Neural crest cell (in vitro differentiated cells): Measurements from ENCODE around the gene NR4A3. TPM values are rescaled to one million over a fixed set of nuclear protein-coding genes. Genes with fewer than 3 reads are reported as not detected.

Source experiments
- DNase-seq: peaks from one replicate; pipeline ENCODE4 v3.0.0; 2021; ENCODE audit warnings: low read depth, mixed read lengths, low spot score
- H3K27ac Mint-ChIP-seq: one replicate; pipeline ENCODE4 v1.8.0; 2021; ENCODE audit warnings: mild to moderate bottlenecking, mixed read lengths; ENCODE audit not compliant: unreplicated experiment
- H3K27me3 Mint-ChIP-seq: 2 replicates; pipeline ENCODE4 v1.8.0; 2021; ENCODE audit warnings: low read depth, mild to moderate bottlenecking, mixed read lengths
- H3K36me3 Mint-ChIP-seq: 2 replicates; pipeline ENCODE4 v1.8.0; 2021; ENCODE audit warnings: low read depth, mild to moderate bottlenecking, mixed read lengths
- H3K4me1 Mint-ChIP-seq: 2 replicates; pipeline ENCODE4 v1.8.0; 2021; ENCODE audit warnings: mixed read lengths
- H3K4me3 Mint-ChIP-seq: one replicate; pipeline ENCODE4 v1.8.0; 2021; ENCODE audit warnings: mild to moderate bottlenecking, mixed read lengths
- H3K9me3 Mint-ChIP-seq: 2 replicates; pipeline ENCODE4 v1.8.0; 2021; ENCODE audit warnings: mixed read lengths
- total RNA-seq: library from RNA; stranded (reverse); gene quantifications from 2 replicates; pipeline ENCODE4 v1.2.1, GENCODE V29; 2021
- TF ChIP-seq, protein P1 (sequence below): fragments of 200-600 bp; sonication (generic); conservative IDR thresholded peaks from 2 replicates; pipeline ENCODE4 v1.5.0; 2021; ENCODE audit warnings: antibody characterized with exemption, mild to moderate bottlenecking

NR4A3 gene
- total RNA-seq, 1 donor from 2014 or later, result 0.93 TPM

GRCh38 chr9:99824378-99825171 lies 2.9 kb downstream of the NR4A3 start:
- TF ChIP-seq, protein P1, sequence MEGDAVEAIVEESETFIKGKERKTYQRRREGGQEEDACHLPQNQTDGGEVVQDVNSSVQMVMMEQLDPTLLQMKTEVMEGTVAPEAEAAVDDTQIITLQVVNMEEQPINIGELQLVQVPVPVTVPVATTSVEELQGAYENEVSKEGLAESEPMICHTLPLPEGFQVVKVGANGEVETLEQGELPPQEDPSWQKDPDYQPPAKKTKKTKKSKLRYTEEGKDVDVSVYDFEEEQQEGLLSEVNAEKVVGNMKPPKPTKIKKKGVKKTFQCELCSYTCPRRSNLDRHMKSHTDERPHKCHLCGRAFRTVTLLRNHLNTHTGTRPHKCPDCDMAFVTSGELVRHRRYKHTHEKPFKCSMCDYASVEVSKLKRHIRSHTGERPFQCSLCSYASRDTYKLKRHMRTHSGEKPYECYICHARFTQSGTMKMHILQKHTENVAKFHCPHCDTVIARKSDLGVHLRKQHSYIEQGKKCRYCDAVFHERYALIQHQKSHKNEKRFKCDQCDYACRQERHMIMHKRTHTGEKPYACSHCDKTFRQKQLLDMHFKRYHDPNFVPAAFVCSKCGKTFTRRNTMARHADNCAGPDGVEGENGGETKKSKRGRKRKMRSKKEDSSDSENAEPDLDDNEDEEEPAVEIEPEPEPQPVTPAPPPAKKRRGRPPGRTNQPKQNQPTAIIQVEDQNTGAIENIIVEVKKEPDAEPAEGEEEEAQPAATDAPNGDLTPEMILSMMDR, result peak; percentile 66
- peaks cover 83% of the 10 kb centered on the region for H3K27me3 Mint-ChIP-seq
- DNase-seq, result peak; percentile 59
- no peaks in the 10 kb centered on the region for H3K9me3 Mint-ChIP-seq
- peaks cover 54% of the 10 kb centered on the region for H3K4me1 Mint-ChIP-seq
- H3K4me3 Mint-ChIP-seq, result peak overlapping the region; percentile 88
- peak overlapping the region; percentile 43 for H3K27ac Mint-ChIP-seq
- peaks cover 11% of the 10 kb centered on the region for H3K36me3 Mint-ChIP-seq

- H3K27ac Mint-ChIP-seq, result no peak overlapping the region
- peak; percentile 32 for DNase-seq
- peaks cover 12% of the 10 kb centered on the region for H3K36me3 Mint-ChIP-seq
Observed at GRCh38 chr9:99825172-99826046, 3.7 kb downstream of the NR4A3 start.

DNA sequence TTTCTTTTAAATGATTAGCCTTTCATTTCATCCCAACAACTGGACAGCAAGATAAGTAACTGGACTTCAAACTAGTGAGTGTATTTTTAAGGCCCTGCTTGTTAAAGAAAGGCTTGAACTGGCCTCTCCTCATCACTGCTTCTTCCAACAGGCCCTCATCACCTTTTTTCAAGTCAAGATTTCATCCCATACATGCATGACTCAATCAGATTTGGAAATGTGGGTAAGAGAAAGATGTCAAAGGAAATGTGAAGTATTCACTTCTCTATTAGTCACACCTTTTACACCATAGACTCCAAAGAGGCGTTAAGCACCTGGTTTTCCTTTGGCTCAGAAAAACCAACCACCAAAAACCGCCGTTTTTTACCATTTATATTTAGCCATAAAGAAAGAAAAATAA lies 4.9 kb downstream of the NR4A3 start:
- TF ChIP-seq, protein P1, result no peak
- DNase-seq, result no peak
- Mint-ChIP-seq H3K4me1 (peaks cover 43% of the 10 kb centered on the region), H3K27me3 (peaks cover 94% of the 10 kb centered on the region), H3K27ac (no peak overlapping the region), H3K4me3 (peak overlapping the region; percentile 88), H3K9me3 (no peaks in the 10 kb centered on the region), H3K36me3 (peaks cover 12% of the 10 kb centered on the region)

More at GRCh38 chr9:99825172-99826046, 3.7 kb downstream of the NR4A3 start:
- H3K27me3 Mint-ChIP-seq, result peaks cover 87% of the 10 kb centered on the region
- no peaks in the 10 kb centered on the region for H3K9me3 Mint-ChIP-seq
- peaks cover 50% of the 10 kb centered on the region for H3K4me1 Mint-ChIP-seq
- TF ChIP-seq, protein P1, result no peak
- H3K4me3 Mint-ChIP-seq, result peak overlapping the region; percentile 88

DNA sequence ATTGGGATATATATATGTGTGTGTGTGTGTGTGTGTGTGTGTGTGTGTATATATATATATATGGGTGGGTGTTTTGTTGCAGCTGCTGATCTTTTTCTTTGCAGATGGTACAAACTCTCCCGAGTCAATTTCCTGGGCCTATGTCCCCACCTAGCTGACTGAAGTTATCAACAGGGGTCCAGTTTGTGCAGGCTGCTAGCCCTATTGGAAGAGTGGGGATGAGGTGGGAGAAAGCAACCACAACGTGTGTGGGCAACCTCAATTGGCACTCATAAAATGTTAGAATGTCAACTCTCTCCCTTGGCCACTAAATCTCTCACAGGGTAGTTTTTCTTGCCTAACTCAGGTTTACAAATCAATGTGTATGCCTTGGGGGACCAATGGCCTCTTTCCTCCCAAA lies 5.6 kb downstream of the NR4A3 start:
- Mint-ChIP-seq H3K9me3 (no peaks in the 10 kb centered on the region), H3K4me3 (peak overlapping the region; percentile 38), H3K4me1 (peaks cover 42% of the 10 kb centered on the region), H3K27ac (no peak overlapping the region), H3K27me3 (peaks cover 96% of the 10 kb centered on the region), H3K36me3 (peaks cover 12% of the 10 kb centered on the region)
- TF ChIP-seq, protein P1, result no peak
- DNase-seq, result no peak

- H3K36me3 Mint-ChIP-seq, result peaks cover 12% of the 10 kb centered on the region
Observed at GRCh38 chr9:99828054-99828416, 6.3 kb downstream of the NR4A3 start.

More at GRCh38 chr9:99828054-99828416, 6.3 kb downstream of the NR4A3 start:
- Mint-ChIP-seq H3K27me3 (peaks cover 94% of the 10 kb centered on the region), H3K27ac (no peak overlapping the region), H3K4me3 (no peak overlapping the region), H3K4me1 (peaks cover 34% of the 10 kb centered on the region), H3K9me3 (no peaks in the 10 kb centered on the region)
- TF ChIP-seq, protein P1, result no peak
- no peak for DNase-seq
